BJ (cell line): ENCODE data around the gene YWHAE. TPM values are rescaled to one million over a fixed set of nuclear protein-coding genes. Genes with fewer than 3 reads are reported as not detected.
"Not testable (repeated sequence)": the region's sequence is repeated elsewhere in the genome, so short reads cannot be mapped to it uniquely, and the experiment has no call there.

Source experiments
- CTCF ChIA-PET: fragments of 350-600 bp; formaldehyde crosslinking; extraction: SDS; loops from one replicate; lab custom pipeline; 2021; ENCODE audit warnings: antibody characterized with exemption, inconsistent platforms; lab: Yijun Ruan, JAX
- POLR2A ChIA-PET: fragments of 300-600 bp; sonication (Branson Sonifier 250); formaldehyde crosslinking; extraction: SDS; loops from one replicate; lab custom pipeline; 2021; ENCODE audit warnings: antibody characterized with exemption; lab: Charles Lee
- DNase-seq: peaks from one replicate; pipeline ENCODE4 v3.0.0-alpha.2; 2011; ENCODE audit warnings: low read depth
- H3K27me3 ChIP-seq: 2 replicates; pipeline ENCODE4 v1.6.0; 2011; ENCODE audit warnings: low read length; ENCODE audit not compliant: control insufficient read depth, insufficient read depth
- H3K36me3 ChIP-seq: 2 replicates; pipeline ENCODE4 v1.5.1; 2011; ENCODE audit warnings: low read length; ENCODE audit not compliant: control insufficient read depth, insufficient read depth
- H3K4me3 ChIP-seq: 2 replicates; pipeline ENCODE4 v1.5.1; 2011; ENCODE audit warnings: low read depth, mild to moderate bottlenecking, control low read depth, low read length
- polyA plus RNA-seq: library from polyadenylated mRNA; depleted of rRNA; stranded (reverse); fragments of >200 nt; gene quantifications from 2 replicates; pipeline ENCODE4 v1.2.3, GENCODE V29; 2011
- TF ChIP-seq, protein P1 (sequence below): IDR thresholded peaks from 2 replicates; pipeline ENCODE4 v1.5.1; 2011; ENCODE audit warnings: low read depth, mild to moderate bottlenecking, control low read depth, inconsistent platforms, low read length, moderate library complexity; ENCODE audit not compliant: insufficient read depth

YWHAE gene
- polyA plus RNA-seq, 1 experiment: 618 TPM

DNA sequence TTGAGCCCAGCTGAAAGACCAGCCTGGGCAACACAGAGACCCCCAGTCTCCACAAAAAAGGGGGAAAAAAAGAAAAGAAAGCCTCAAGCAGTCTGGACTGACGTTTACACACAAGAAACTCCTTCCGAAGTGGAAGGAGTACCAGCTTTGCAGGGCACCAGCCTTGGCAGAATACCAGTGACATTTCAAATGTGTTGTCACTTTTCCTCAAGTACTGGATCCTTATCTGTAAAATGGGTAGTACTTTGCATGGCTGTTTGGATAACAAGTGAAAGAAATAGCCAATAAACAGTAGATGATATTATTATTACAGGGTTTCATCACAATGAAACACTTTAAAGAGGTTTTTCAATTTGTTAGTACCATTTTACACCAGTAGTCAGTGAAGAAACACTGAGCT lies 14.2 kb downstream of the YWHAE start:
- TF ChIP-seq, protein P1, sequence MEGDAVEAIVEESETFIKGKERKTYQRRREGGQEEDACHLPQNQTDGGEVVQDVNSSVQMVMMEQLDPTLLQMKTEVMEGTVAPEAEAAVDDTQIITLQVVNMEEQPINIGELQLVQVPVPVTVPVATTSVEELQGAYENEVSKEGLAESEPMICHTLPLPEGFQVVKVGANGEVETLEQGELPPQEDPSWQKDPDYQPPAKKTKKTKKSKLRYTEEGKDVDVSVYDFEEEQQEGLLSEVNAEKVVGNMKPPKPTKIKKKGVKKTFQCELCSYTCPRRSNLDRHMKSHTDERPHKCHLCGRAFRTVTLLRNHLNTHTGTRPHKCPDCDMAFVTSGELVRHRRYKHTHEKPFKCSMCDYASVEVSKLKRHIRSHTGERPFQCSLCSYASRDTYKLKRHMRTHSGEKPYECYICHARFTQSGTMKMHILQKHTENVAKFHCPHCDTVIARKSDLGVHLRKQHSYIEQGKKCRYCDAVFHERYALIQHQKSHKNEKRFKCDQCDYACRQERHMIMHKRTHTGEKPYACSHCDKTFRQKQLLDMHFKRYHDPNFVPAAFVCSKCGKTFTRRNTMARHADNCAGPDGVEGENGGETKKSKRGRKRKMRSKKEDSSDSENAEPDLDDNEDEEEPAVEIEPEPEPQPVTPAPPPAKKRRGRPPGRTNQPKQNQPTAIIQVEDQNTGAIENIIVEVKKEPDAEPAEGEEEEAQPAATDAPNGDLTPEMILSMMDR: no peak
- DNase-seq: no peak
- ChIA-PET POLR2A (no interaction called here), CTCF (interaction anchor here (1.5 kb wide), 1 partner anchor 21 kb away, joined by 6 read pairs; no protein-coding TSS in a partner anchor)
- no peaks in the 10 kb centered on the region for H3K27me3 ChIP-seq
- no peaks in the 10 kb centered on the region for H3K36me3 ChIP-seq
- no peak overlapping the region for H3K4me3 ChIP-seq

DNA sequence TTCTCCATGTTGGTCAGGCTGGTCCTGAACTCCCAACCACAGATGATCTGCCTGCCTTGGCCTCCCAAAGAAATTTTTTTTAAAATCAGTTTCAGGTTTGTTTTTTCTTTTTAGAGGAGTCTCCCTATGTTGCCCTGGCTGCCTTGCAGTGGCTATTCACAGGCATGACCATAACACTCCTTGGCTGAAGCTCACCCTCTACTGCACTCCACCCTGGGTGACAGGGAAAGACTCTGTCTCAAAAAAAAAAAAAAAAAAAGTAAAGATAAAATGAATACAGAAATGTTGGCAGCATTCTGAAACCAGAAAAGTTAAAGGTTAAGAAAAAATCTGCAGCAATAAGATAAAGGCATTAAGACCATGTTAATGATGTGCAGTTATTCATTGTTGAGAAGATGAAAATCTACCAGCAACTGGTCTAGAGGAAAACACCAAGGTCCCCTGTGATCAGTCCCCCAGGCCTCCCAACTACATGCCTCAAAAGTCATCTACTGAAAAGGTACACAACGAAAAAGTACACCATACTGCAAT lies 15.1 kb downstream of the YWHAE start:
- CTCF ChIA-PET: interaction anchor here (1.5 kb wide), 1 partner anchor 20 kb away, joined by 6 read pairs; no protein-coding TSS in a partner anchor
- Histone ChIP-seq H3K27me3 (no peaks in the 10 kb centered on the region), H3K36me3 (no peaks in the 10 kb centered on the region), H3K4me3 (no peak overlapping the region)
- POLR2A ChIA-PET: no interaction called here
- no peak for DNase-seq
- TF ChIP-seq, protein P1: no peak

DNA sequence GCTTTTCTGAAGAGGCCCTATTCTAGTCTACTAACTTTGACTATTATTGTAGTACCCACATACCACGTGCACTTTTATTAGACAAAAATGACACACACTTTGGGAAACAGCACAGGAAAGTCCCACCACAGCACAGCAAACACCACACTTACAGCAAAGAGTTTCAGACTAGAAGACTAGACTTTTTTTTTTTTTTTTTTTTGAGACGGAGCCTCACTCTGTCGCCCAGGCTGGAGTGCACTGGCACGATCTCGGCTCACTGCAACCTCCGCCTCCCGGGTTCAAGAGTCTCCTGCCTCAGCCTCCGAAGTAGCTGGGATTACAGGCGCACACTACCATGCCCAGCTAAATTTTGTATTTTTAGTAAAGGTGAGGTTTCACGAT lies 20.1 kb downstream of the YWHAE start:
- CTCF ChIA-PET: interaction anchor here (0.5 to 6.7 kb wide), 5 partner anchors 14 to 112 kb away, joined by 3 to 53 read pairs (median 3); no protein-coding TSS in a partner anchor
- TF ChIP-seq, protein P1: no peak
- DNase-seq: no peak
- Histone ChIP-seq H3K4me3 (no peak overlapping the region), H3K27me3 (no peaks in the 10 kb centered on the region), H3K36me3 (no peaks in the 10 kb centered on the region)
- POLR2A ChIA-PET: no interaction called here

DNA sequence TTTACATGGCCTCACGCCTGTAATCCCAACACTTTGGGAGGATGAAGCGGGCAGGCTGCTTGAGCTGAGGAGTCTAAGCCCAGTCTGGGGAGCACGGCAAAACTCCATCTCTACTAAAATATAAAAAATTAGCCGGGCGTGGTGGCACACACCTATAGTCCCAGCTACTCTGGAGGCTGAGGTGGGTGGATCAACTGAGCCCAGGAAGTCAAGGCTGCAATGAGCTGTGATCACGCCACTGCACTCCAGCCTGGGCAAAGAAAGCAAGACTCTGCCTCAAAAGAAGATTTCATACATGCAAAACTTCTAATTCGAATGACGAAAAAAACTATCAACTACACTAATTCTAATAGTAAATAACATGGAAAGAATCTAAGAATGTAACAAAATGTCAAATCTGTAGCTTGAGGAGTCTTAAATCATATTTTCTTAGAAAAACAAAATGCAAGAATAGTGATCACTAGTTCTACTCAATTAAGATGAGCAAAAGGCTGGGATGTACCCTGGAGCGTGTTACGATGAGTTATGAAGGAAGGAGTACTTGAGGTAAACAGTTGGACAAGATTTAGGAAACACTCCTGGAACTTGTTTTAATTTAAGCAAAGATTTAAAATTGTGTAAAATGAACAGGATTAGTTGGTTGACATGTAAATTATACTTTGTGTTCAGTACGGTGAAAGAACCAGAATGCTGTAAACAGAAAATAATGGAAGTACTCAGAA lies 20.7 kb downstream of the YWHAE start:
- Histone ChIP-seq H3K4me3 (no peak overlapping the region), H3K27me3 (no peaks in the 10 kb centered on the region), H3K36me3 (no peaks in the 10 kb centered on the region)
- TF ChIP-seq, protein P1: no peak
- DNase-seq: no peak
- ChIA-PET POLR2A (interaction anchor here (0.7 kb wide), 1 partner anchor 137 kb away, joined by 6 read pairs; the partner anchor contains the start of gene INPP5K), CTCF (interaction anchor here (0.9 to 6.7 kb wide), 5 partner anchors 10 to 72 kb away, joined by 3 to 53 read pairs (median 3); no protein-coding TSS in a partner anchor)

DNA sequence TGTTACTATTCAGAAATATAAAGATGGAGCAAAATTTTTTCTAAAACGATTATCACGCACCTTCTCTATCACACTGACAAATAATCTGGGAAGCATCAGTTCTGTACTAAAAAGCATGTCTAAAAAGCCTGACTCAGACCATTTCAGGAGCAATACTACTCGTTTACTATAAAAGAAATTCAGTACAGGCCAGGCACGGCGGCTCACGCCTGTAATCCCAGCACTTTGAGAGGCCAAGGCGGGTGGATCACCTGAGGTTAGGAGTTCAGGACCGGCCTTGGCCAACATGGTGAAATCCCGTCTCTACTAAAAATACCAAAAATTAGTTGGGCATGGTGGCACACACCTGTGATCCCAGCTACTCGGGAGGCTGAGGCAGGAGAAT lies 21.6 kb downstream of the YWHAE start:
- H3K4me3 ChIP-seq, DNase-seq, H3K27me3 ChIP-seq, POLR2A ChIA-PET, H3K36me3 ChIP-seq: not testable (repeated sequence)
- CTCF ChIA-PET: interaction anchor here (1.3 to 6.7 kb wide), 3 partner anchors 11 to 59 kb away, joined by 3 to 53 read pairs (median 4); no protein-coding TSS in a partner anchor
